OCI-LY7 (cell line): ENCODE results near the gene YPEL3. TPM values are rescaled to one million over a fixed set of nuclear protein-coding genes. Genes with fewer than 3 reads are reported as not detected.

ENCODE experiments used
- BruUV-seq: library from RNA; stranded (reverse); fragments of 400-500 nt; replicated peaks from 2 replicates; lab custom pipeline; 2021; lab: Mats Ljungman, UMichigan
- CTCF ChIA-PET: fragments of 300-600 bp; sonication (Branson Sonifier 250); formaldehyde crosslinking; loops from one replicate; lab custom pipeline; 2022; ENCODE audit warnings: antibody characterized with exemption; ENCODE audit not compliant: unreplicated experiment; lab: Charles Lee
- POLR2A ChIA-PET: fragments of 300-600 bp; sonication (Branson Sonifier 250); formaldehyde crosslinking; loops from one replicate; lab custom pipeline; 2022; ENCODE audit warnings: antibody characterized with exemption; lab: Charles Lee
- DNase-seq: peaks from one replicate; pipeline ENCODE4 v3.0.0-alpha.2; 2015; ENCODE audit warnings: low spot score
- H2AFZ ChIP-seq: fragments of 200-600 bp; sonication (generic), shearing (Covaris generic); 2 replicates; pipeline ENCODE4 v1.6.1; 2014; ENCODE audit warnings: mild to moderate bottlenecking, antibody characterized with exemption, low read length, moderate library complexity
- H3K27ac ChIP-seq: fragments of 200-600 bp; sonication (generic); 2 replicates; pipeline ENCODE4 v1.5.1; 2014; ENCODE audit warnings: mixed run types, low read depth, mild to moderate bottlenecking, moderate library complexity, low read length, inconsistent platforms; ENCODE audit not compliant: poor library complexity, severe bottlenecking
- H3K36me3 ChIP-seq: fragments of 200-600 bp; sonication (generic); 2 replicates; pipeline ENCODE4 v1.6.1; 2014; ENCODE audit warnings: mild to moderate bottlenecking, antibody characterized with exemption, low read length, moderate library complexity, mixed read lengths; ENCODE audit not compliant: insufficient read depth
- H3K4me1 ChIP-seq: fragments of 200-600 bp; sonication (generic); 2 replicates; pipeline ENCODE4 v1.5.1; 2014; ENCODE audit warnings: mild to moderate bottlenecking, low read length; ENCODE audit not compliant: insufficient read depth, poor library complexity, severe bottlenecking
- H3K4me2 ChIP-seq: fragments of 200-600 bp; sonication (generic); 2 replicates; pipeline ENCODE4 v1.6.1; 2014; ENCODE audit warnings: mild to moderate bottlenecking, low read length
- H3K4me3 ChIP-seq: fragments of 200-600 bp; sonication (generic); 2 replicates; pipeline ENCODE4 v1.5.1; 2014; ENCODE audit warnings: mild to moderate bottlenecking, low read depth, low read length; ENCODE audit not compliant: poor library complexity, severe bottlenecking
- H3K79me2 ChIP-seq: fragments of 200-600 bp; sonication (generic); 2 replicates; pipeline ENCODE4 v1.6.1; 2016; ENCODE audit warnings: low read depth, mild to moderate bottlenecking, low read length, moderate library complexity, mixed read lengths; ENCODE audit not compliant: insufficient read depth
- H3K9me2 ChIP-seq: fragments of 200-600 bp; sonication (generic); 2 replicates; pipeline ENCODE4 v1.6.1; 2016; ENCODE audit warnings: mild to moderate bottlenecking, low read length, mixed read lengths; ENCODE audit not compliant: insufficient read depth
- H3K9me3 ChIP-seq: fragments of 200-600 bp; sonication (generic); 2 replicates; pipeline ENCODE4 v1.6.1; 2014; ENCODE audit warnings: mild to moderate bottlenecking, mixed run types, low read length, mixed read lengths
- H4K20me1 ChIP-seq: fragments of 200-600 bp; sonication (generic); 2 replicates; pipeline ENCODE4 v1.6.1; 2014; ENCODE audit warnings: mild to moderate bottlenecking, antibody characterized with exemption, low read length, moderate library complexity, mixed read lengths; ENCODE audit not compliant: insufficient read depth
- CTCF ChIP-seq: fragments of 200-600 bp; sonication (generic); conservative IDR thresholded peaks from 2 replicates; pipeline ENCODE4 v1.5.1; 2014; ENCODE audit warnings: mild to moderate bottlenecking, antibody characterized with exemption, low read length, moderate library complexity, mixed read lengths
- EZH2phosphoT487 ChIP-seq: fragments of 200-600 bp; sonication (generic); IDR thresholded peaks from 2 replicates; pipeline ENCODE4 v1.6.1; 2018; ENCODE audit warnings: low read depth, borderline replicate concordance, mild to moderate bottlenecking, mixed run types, antibody characterized with exemption, low read length, moderate library complexity, mixed read lengths
- intact Hi-C: fragments of 100-400 bp; cut with micrococcal nuclease; formaldehyde crosslinking; loops from one replicate; pipeline ENCODE4 v1.10.0; 2022; ENCODE audit not compliant: unreplicated experiment
- total RNA-seq, 2 experiments: library from RNA; depleted of rRNA in 1 of 2; stranded (reverse); fragments of >200 nt in 1 of 2; shearing (Covaris generic) in 1 of 2; gene quantifications; 2 replicates each; pipeline ENCODE4 v1.2.3, GENCODE V29; 2014 to 2022

Gene YPEL3
- total RNA-seq, 2 experiments from 2014 or later: 17.5 to 34.5 TPM

DNA sequence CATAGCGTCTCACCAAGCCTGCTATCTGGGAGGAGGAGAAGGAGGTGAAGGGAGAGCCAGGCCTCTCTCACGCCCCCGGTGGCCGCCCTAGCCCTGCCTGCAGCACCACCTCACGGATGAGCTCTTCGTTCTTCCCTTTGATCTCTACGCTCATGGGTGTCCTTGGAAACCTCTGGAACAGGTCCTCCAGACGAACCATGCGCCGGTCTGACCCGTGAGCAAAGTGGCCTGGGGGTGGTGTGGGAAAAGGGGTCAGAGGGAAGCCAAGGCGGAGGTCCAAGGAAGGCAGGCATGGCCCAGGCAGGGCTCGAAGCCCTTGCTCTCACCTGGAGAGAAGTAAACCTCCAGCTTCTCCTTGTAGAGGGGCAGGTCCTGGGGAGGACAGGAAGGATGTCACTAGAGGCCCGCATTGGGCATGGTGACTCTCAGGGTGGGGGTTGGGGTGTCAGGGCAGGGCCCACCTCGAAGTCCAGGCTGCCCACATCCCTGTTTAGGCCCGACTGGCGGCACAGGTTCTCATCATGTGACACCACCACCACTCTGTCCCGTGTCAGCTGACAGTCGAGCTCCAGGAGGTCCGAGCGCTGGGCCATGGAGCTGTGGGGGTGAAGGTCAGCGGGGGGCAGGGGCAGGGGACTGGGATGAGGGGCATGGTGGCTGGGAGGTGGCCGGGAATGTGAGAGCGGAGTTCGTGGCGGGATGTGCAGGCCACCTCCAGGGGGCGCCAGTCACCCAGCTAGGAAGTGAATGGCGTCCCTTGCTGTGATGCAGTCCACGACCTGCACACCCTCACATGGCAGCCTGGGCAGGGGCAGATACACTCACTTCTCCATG is 16.4 kb upstream of the YPEL3 start:
- Histone ChIP-seq H3K27ac (no peak overlapping the region), H3K4me3 (no peak overlapping the region), H3K9me3 (no peaks in the 10 kb centered on the region), H3K9me2 (no peaks in the 10 kb centered on the region), H4K20me1 (no peaks in the 10 kb centered on the region), H3K4me2 (no peak overlapping the region), H3K79me2 (no peaks in the 10 kb centered on the region), H2AFZ (no peak overlapping the region), H3K36me3 (no peaks in the 10 kb centered on the region), H3K4me1 (peaks cover 15% of the 10 kb centered on the region)
- peak; percentile 78 for DNase-seq
- BruUV-seq: no TSS peak
- intact Hi-C loops: no loop called here
- ChIA-PET CTCF (interaction anchor here (1.9 kb wide), 1 partner anchor 14 kb away, joined by 5 read pairs; no protein-coding TSS in a partner anchor), POLR2A (interaction anchor here (0.6 kb wide), 1 partner anchor 1307 kb away, joined by 4 read pairs; no protein-coding TSS in a partner anchor)
- TF ChIP-seq CTCF: peak; percentile 84
- no peak for TF ChIP-seq EZH2phosphoT487

DNA sequence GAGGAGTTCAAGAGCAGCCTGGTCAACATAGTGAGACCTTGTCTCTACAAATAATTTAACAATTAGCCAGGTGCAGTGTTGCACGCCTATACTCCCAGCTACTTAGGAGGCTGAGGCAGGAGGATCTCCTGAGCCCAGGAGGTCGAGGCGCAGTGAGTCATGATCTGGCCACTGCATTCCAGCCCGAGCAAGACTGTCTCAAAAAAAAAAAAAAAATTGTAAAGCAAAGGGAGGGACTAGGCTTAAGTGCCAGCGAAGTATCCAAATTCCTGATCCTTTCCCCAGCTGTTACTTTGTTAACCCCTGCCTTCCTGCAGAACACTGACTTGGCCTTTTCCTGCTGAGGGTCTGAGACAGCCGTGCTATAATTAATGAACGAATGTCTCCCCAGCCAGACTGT is 14.6 kb upstream of the YPEL3 start:
- no peaks in the 10 kb centered on the region for H4K20me1 ChIP-seq
- no peak overlapping the region for H3K4me2 ChIP-seq
- ChIA-PET POLR2A (interaction anchor here (0.6 to 0.7 kb wide), 2 partner anchors 38 to 73 kb away, joined by 3 to 4 read pairs; partner anchors contain the start of gene CORO1A), CTCF (interaction anchor here (1.9 kb wide), 1 partner anchor 16 kb away, joined by 5 read pairs; no protein-coding TSS in a partner anchor)
- H3K4me1 ChIP-seq: peaks cover 15% of the 10 kb centered on the region
- BruUV-seq: no TSS peak
- H3K79me2 ChIP-seq: no peaks in the 10 kb centered on the region
- no peaks in the 10 kb centered on the region for H3K36me3 ChIP-seq
- DNase-seq: no peak
- no peaks in the 10 kb centered on the region for H3K9me2 ChIP-seq
- no peaks in the 10 kb centered on the region for H3K9me3 ChIP-seq
- no peak overlapping the region for H2AFZ ChIP-seq
- no peak overlapping the region for H3K27ac ChIP-seq
- no peak overlapping the region for H3K4me3 ChIP-seq
- intact Hi-C loops: no loop called here
- TF ChIP-seq CTCF (no peak), EZH2phosphoT487 (no peak)
